ENCODE measurements around the gene CDC25B.

CDC25B gene

GRCh38 chr20:3795511-3796468 is at the start of gene CDC25B:
TSS of gene CDC25B (plus strand) at chr20:3796310. CDS start at chr20:3796532, 222 bp downstream.
- peak within 1 kb of the TSS; percentile 72 for H3K4me3 ChIP-seq (ENCODE audit: low read depth, low read length)

- H3K4me3 ChIP-seq (ENCODE audit: low read depth, low read length) = no peak overlapping the region
These were observed 48.6 kb upstream of the CDC25B start for GRCh38 chr20:3747471-3747870.

GRCh38 chr20:3748073-3748472 is 48.0 kb upstream of the CDC25B start:
- H3K4me3 ChIP-seq (ENCODE audit: low read depth, low read length) = no peak overlapping the region

GRCh38 chr20:3749087-3749688 is 46.9 kb upstream of the CDC25B start:
- peak overlapping the region; percentile 27 for H3K4me3 ChIP-seq (ENCODE audit: low read depth, low read length)

GRCh38 chr20:3749689-3750531 is 46.2 kb upstream of the CDC25B start:
- peak overlapping the region; percentile 30 for H3K4me3 ChIP-seq (ENCODE audit: low read depth, low read length)

- peak overlapping the region; percentile 40 for H3K4me3 ChIP-seq (ENCODE audit: low read depth, low read length)
These were observed 44.8 kb upstream of the CDC25B start for GRCh38 chr20:3751305-3751674.

- H3K4me3 ChIP-seq (ENCODE audit: low read depth, low read length) = peak overlapping the region; percentile 40
These were observed 44.3 kb upstream of the CDC25B start for GRCh38 chr20:3751675-3752385.

GRCh38 chr20:3752386-3752759 is 43.7 kb upstream of the CDC25B start:
- peak overlapping the region; percentile 40 for H3K4me3 ChIP-seq (ENCODE audit: low read depth, low read length)

GRCh38 chr20:3753098-3753497 is 43.0 kb upstream of the CDC25B start:
- no peak overlapping the region for H3K4me3 ChIP-seq (ENCODE audit: low read depth, low read length)

- H3K4me3 ChIP-seq (ENCODE audit: low read depth, low read length) = no peak overlapping the region
These were observed 42.4 kb upstream of the CDC25B start for GRCh38 chr20:3753501-3754275.

GRCh38 chr20:3754276-3754630 is 41.9 kb upstream of the CDC25B start:
- no peak overlapping the region for H3K4me3 ChIP-seq (ENCODE audit: low read depth, low read length)

GRCh38 chr20:3755269-3755668 is 40.8 kb upstream of the CDC25B start:
- H3K4me3 ChIP-seq (ENCODE audit: low read depth, low read length) = no peak overlapping the region

- H3K4me3 ChIP-seq (ENCODE audit: low read depth, low read length) = no peak overlapping the region
These were observed 40.2 kb upstream of the CDC25B start for GRCh38 chr20:3755814-3756480.

- no peak overlapping the region for H3K4me3 ChIP-seq (ENCODE audit: low read depth, low read length)
These were observed 38.8 kb upstream of the CDC25B start for GRCh38 chr20:3757268-3757667.

- no peak overlapping the region for H3K4me3 ChIP-seq (ENCODE audit: low read depth, low read length)
These were observed 37.5 kb upstream of the CDC25B start for GRCh38 chr20:3758566-3758965.

GRCh38 chr20:3759316-3759823 is 36.7 kb upstream of the CDC25B start:
- no peak overlapping the region for H3K4me3 ChIP-seq (ENCODE audit: low read depth, low read length)

- H3K4me3 ChIP-seq (ENCODE audit: low read depth, low read length) = no peak overlapping the region
These were observed 36.2 kb upstream of the CDC25B start for GRCh38 chr20:3759884-3760283.

GRCh38 chr20:3760655-3761348 is 35.3 kb upstream of the CDC25B start:
- no peak overlapping the region for H3K4me3 ChIP-seq (ENCODE audit: low read depth, low read length)
